HG03457 (cell line): ENCODE measurements around the gene TPRG1.

Experiments used
- ATAC-seq: cut with Tn5 transposase; IDR thresholded peaks from one replicate; pipeline ENCODE4 v1.9.1; 2021; ENCODE audit warnings: moderate number of reproducible peaks; ENCODE audit not compliant: unreplicated experiment

Gene TPRG1

DNA sequence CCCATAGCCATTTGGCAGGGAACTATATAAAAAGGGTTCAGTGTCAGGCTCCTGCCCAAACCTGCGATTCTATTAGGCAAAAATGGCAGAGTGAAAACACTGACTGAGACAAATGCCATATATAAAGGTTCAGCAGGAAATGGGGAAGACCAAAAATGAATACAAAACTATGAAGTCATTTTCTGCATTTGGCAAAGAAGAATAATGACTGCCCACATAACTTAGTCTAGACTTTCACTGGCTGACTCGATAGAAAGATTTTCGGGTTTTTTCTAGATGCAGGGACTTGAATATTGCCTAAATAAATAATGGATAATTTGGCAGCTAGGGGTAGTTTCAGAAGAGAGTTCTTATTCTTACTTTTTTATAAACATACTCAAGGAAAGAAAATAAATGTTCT lies 178.0 kb downstream of the TPRG1 start:
- ATAC-seq: no peak

DNA sequence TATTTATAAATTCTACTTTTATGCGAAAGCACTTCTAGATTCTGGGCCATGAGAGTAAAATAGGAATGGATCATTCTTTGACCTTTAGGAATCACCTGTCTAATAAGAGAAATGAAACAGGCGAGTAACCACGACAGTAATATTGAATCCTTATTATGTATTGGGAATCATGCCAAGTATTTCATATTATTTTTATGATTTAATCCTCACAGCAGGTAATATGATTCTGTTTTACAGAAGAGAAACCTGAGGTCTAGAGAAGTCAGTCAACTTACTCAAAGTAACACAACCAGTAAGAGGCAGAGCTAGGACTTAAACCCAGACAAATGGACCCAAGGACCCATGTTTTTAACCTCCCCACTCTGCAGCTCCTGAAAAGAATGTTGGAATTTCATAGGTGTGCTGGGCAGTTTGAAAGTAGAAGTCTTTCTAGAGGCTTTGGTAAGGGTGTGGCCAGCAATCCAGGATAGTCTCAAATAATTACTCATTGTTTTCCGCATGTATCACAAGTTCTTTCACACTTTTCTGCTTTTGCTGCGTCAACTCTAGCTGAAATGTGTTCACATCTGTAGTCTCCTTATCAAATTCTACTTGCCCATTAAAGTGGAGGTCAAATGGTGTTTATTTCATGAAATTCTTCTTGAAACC lies 181.7 kb downstream of the TPRG1 start:
- ATAC-seq: no peak

DNA sequence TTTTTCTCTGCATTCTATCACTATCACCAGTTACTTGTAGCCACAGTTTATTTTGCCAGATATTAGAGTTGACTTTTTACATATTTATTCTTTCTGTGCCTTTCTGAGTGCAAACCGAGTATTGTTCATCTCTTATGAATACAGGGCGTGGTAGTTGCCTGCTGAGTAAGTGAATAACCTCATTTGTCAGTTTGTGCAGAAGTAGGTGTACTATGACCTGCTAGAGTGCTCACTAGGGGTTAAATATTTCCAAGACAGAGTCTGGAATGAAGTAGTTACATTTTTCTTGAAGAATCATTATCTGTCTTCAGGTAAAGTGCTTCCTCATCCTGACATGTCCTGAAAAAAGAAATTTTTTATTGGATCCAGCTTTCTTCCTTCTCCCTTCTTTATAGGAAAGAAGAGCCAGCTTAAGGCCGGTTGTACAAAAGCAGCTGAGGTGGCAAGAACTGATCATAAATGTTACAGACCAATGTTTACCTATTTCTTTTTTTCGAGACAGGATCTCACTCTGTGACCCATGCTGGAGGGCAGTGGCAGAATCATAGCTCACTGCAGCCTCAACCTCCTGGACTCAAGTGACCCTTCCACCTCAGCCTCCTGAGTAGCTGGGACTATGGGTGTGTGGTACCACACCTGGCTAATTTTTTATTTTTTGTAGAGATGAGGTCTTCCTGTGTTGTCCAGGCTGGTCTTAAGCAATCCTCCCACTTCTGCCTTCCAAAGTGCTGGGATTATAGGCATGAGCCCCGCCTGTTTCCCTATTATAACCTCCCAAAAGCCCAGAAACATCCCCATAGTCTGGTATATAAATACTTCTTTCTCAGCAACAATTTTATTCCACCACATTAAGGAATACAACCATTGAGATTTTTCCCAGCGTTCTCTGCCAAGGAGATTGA lies 182.5 kb downstream of the TPRG1 start:
- ATAC-seq: no peak

DNA sequence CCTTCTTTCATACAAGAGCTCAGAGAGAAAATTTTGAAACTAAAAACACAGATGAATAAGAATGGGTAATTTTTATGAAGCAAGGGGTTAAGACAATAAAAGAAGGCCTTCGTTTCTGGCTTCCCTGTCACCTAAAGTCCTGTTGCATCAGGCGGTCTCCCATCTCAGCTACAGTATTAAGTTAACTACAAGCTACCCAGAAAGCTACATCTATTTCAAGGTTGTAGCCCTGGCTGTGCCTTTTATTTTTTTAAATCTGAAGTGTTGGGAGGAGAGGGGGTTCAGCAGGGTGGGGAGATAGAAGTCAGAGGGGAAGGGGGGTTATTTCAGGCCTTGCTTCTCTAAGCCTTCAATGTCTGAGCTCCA lies 183.3 kb downstream of the TPRG1 start:
- no peak for ATAC-seq

DNA sequence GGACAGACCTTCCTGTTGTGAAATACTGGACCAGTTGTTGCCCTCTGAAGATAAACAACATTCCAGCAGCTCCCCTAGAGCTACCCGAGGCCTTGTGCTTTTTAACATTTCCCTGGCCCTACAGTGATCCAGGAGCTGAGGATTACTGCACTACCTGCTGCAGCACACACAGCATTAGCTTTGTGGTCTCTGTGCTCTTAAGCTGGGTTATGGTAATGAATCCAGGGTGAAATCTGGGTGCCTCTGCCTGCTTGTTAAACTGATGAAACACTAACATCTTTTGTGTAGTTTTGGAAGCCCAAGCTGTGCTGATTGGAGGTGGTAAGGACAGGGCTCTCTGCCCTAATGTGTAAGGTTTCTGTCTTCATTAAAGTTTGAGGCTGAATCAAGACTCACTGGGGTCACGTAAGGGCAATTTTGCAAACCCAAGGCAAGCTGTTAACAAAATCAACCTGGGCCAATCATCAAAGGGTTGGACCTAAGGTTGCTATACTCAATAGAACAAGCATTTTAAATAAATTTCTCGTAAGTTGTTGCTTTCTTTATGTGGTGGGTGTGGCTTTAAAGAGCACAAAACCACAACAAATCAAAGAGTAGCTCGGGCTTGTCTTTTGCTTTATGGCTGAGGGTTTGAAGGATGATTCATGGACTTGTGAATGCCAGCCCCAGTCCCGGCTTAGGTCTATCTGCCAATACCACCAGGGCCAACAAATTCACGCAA lies 183.9 kb downstream of the TPRG1 start:
- ATAC-seq: no peak

DNA sequence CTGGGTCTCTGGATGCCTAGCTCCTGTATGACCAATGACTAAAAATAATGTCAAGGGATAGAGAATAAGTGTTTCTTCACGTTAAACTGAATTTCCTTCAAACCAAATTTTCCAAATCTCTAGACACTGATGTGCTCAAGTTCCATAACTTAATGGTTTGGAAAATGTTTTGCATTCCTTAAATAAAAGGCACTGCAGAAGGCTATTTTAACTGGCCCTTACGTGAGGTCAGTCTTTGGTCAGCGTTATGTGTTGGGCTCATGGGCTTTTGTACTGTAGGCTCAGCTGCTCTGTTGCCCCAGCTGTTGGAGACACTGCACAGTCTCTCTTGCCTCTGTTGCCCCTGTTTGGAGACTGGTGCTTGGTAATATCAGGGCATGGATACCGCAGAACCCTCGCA lies 188.5 kb downstream of the TPRG1 start:
- no peak for ATAC-seq

DNA sequence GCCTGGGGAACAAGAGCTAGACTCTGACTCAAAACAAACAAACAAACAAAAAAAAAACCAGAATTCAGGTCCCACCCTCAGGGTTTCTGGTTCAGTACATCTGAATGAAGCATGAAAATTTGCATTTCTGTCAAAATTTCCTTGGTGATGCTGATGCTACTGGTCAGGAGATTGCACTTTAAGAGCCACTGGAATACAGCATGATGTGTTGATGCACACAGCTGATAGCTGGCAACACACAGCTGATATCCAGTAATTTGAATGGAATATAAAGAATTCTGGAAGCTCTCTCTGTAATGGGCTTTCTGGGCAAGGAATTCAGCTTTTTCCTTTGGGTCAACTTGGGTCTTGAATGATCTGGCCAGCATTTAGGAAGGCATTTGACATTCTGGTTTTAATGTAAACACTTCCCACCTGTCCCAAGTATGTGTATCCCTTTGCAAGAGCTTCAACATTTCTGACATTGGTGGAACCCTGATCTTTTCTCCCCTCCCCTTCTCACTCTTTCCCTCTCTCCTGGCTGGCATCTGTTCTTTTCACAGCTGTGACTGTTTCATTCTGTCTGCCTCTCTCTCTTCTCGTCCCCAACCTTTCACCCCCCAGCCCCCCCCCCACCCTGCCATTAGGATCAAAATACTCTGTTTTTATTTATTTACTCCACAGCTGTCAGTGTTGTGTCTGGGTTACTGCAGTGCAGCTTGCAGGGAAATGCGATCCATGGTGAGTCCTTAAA lies 189.5 kb downstream of the TPRG1 start:
- ATAC-seq: no peak

DNA sequence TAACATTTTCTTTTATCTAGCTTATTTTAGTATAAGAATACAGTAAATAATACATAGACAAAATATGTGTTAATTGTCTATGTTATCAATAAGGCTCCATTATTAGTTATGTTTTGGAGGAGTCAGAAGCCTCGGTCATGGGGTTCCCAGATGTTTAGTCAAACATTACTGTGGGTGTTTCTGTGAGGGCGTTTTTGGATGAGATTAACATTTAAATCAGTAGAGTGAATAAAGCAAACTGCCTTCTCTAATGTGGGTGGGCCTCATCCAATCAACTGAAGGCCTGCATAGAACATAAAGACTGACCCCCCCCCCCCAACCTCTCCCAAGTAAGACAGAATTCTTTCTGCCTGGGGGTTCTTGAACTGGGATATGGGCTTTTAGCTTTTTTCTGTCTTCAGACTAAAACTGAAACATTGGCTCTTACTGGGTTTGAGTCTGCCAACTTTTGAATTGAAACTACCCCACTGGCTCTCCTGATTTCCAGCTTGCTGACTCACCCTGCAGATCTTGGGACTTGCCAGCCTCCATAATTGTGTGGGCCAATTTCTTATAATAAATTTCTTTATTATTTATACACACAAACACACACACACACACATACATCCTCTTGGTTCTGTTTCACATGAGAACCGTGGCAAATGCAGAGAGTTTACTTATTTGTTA lies 192.0 kb downstream of the TPRG1 start:
- no peak for ATAC-seq

DNA sequence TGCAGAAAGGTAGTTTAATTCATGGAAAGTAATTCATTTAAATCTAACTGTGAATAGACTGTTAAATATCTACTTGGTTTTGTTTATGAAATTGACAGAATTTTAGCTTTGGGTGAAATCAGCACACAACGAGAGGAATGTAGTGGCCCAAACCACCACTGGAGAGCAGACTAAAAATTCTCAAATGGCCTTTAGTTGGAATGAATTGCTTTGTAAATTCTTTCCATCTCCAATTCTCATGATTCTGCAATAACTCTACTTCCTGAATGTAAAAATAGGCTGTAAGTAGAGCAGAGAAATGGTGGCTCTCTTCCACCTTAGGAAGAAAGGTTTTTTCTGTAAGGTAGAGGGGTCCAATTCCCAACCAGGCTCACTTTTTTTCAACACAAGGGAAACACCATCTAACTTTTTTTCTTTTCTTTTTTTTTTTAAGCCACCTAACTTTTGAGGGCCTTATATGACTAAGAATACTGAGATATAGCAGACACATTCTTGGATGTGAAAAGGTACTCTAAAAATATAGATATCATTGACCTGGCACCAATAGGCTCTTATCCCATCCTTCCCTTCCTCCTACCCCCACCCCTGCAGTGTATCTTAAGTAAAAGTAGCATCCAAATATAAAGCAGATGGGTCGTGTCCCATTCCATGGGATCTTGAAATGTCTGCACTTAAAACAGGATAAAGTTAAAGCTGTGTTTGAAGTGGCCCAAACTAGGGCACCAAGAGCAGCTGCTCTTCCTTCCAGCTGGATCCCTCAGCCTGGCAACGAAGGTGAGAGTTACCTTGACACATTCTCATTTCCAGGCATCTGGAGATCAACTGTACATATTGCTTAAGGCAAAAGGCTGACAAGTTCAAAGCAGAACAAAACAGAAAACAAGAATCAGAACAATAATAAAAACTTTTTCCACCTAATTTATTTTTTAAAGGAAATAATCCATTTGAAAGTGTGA lies 194.1 kb downstream of the TPRG1 start:
- no peak for ATAC-seq

DNA sequence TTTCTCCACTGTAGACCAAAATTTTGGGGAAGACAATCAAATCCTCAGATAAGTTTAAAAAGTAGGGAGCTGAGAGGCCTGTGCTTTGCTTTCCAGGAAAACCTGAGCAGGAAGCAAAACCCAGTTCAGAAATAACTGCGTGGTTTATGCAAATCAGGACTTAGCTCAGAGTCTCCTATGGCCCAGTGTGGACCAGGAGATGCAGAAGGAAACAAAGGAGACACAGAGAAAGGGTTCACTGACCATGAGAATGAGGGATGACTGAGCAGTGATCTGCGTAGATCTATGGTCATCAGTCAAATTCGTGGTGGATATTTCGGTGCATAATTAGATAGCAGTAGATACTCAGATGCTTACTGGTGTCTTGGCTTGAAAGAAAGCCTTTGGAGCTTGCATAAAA lies 196.6 kb downstream of the TPRG1 start:
- no peak for ATAC-seq

DNA sequence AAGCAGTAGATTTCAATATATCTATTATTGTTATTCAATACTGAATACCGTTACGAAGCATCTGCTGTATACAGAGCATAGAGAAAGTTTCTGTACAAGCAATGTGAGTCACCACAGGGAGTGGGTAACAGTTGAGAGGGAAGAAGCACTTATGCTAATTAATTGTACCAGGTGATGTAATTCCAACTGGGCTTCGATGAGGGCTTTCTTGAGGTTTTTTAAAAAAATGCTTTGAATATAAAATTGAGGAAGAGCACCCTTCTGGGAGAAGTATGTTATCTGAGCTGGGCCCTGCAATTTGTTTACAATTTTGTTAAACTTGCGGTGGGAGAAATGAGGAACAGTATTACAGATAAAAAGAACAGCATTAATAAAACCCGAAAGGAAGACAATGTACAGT lies 197.9 kb downstream of the TPRG1 start:
- ATAC-seq: no peak

DNA sequence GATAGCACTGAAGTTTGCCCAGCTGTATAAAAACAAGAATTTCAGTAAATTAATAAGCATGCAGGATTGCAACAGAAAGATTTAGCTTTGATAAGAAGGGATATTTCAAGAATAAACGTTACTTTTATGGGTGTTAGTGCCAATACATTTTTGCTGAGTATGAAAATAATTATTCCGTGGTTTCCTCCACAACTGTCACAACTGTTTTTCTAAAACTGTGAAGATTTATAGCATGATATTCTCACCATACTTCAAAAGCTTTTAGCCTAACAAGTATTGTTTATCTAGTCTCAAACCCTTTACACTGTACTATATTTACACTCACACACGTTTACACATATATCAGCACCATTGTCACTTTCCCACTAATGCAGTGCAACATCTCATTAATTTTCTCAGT lies 200.5 kb downstream of the TPRG1 start:
- no peak for ATAC-seq
